ENCODE data around the gene CDC14B. TPM values are rescaled to one million over a fixed set of nuclear protein-coding genes. Genes with fewer than 3 reads are reported as not detected.

The CDC14B gene
- total and polyA plus RNA-seq, 2 of the 4 experiments (the other 2 are of a cell fraction) = 9.7 to 26.3 TPM

- H2BK15ac ChIP-seq (ENCODE audit: low read depth, low read length) = no peak overlapping the region
- no peak overlapping the region for H4K5ac ChIP-seq (ENCODE audit: low read depth, low read length)
- no peak overlapping the region; a peak in 1 of 4 replicates for H4K8ac ChIP-seq (ENCODE audit: low read depth in 2 of 2, low read length in 2 of 2)
- no peak overlapping the region for H3K9ac ChIP-seq (ENCODE audit: low read depth, low read length)
- no peak overlapping the region for H2AFZ ChIP-seq (replicated peaks; ENCODE audit: low read length, poor library complexity)
- in situ Hi-C loops (cut with MboI; ENCODE audit: low sequenced_read_pairs) = no loop called here
- DNase-seq (no peak), ATAC-seq (ENCODE audit: low read depth) (no peak; the same call in 1 of the 2 replicates)
- no peak overlapping the region for H2BK120ac ChIP-seq (ENCODE audit: low read depth, low read length)
- dilution Hi-C loops (cut with HindIII; ENCODE audit: low sequenced_read_pairs, unreplicated experiment) = no loop called here
- H4K91ac ChIP-seq (ENCODE audit: insufficient read depth, low read depth, low read length) = no peak overlapping the region
- peaks cover 4% of the 10 kb centered on the region; the same call in 1 of the 2 replicates for H3K4me1 ChIP-seq (ENCODE audit: control insufficient read depth, insufficient read depth, low read length)
- no peak overlapping the region for H3K4me3 ChIP-seq (ENCODE audit: insufficient read depth, low read depth, low read length)
- no peaks in the 10 kb centered on the region for H3K27me3 ChIP-seq (ENCODE audit: control insufficient read depth, insufficient read depth, low read length)
- H3K14ac ChIP-seq (replicated peaks; ENCODE audit: low read depth, low read length) = no peak overlapping the region; the same call in 1 of the 2 replicates
- H3K23ac ChIP-seq (ENCODE audit: low read depth, low read length) = no peak overlapping the region
- H2AK9ac ChIP-seq (replicated peaks; ENCODE audit: low read depth, low read length, poor library complexity) = no peak overlapping the region
- intact Hi-C loops (cut with micrococcal nuclease) = no loop called here
- H3K56ac ChIP-seq (ENCODE audit: extremely low read depth, insufficient read depth, low read length) = no peak overlapping the region
- CTCF ChIA-PET = no interaction called here
- 80% methylated on average over 1 of the region's 8 CpGs; no CpG with 5 or more reads in 1 of the 2 experiments for WGBS, 2 experiments (ENCODE audit: extremely low coverage in 2 of 2, insufficient read length in 1 of 2)
- no peaks in the 10 kb centered on the region for H3K9me1 ChIP-seq (ENCODE audit: insufficient read depth, low read length)
- POLR2A ChIA-PET (ENCODE audit: unreplicated experiment) = no interaction called here
- peaks cover 17 to 37% of the 10 kb centered on the region in 2 experiments for H3K79me1 ChIP-seq (ENCODE audit: low read depth in 1 of 2, low read length in 2 of 2)
- H2BK20ac ChIP-seq (ENCODE audit: low read depth, low read length) = no peak overlapping the region
- peaks cover 5% of the 10 kb centered on the region; the same call in 1 of the 2 replicates for H4K20me1 ChIP-seq (ENCODE audit: insufficient read depth, low read length)
- no TSS peak for BruUV-seq (replicated peaks)
- H3K9me3 ChIP-seq (ENCODE audit: control insufficient read depth, insufficient read depth, low read length) = no peaks in the 10 kb centered on the region
- no peak overlapping the region for H2BK5ac ChIP-seq (ENCODE audit: low read depth, low read length, poor library complexity, severe bottlenecking)
- H3K36me3 ChIP-seq (ENCODE audit: control insufficient read depth, insufficient read depth, low read length) = no peaks in the 10 kb centered on the region
- no peak overlapping the region for H3K4ac ChIP-seq (ENCODE audit: low read depth, low read length)
- H3K4me2 ChIP-seq (ENCODE audit: low read depth, low read length) = peak overlapping the region; percentile 30
- no peak overlapping the region for H3K18ac ChIP-seq (ENCODE audit: low read depth, low read length)
- H2AK5ac ChIP-seq (ENCODE audit: low read depth, low read length) = no peak overlapping the region
- TF ChIP-seq NFE2L2 (IDR thresholded peaks at IDR 0.05; ENCODE audit: low read depth, low read length) (no peak), SMC3 (IDR thresholded peaks at IDR 0.05; ENCODE audit: low read depth, low read length) (no peak), RFX5 (IDR thresholded peaks at IDR 0.05; ENCODE audit: low read depth, low read length) (no peak), USF2 (IDR thresholded peaks at IDR 0.05; ENCODE audit: low read depth, low read length) (no peak), RCOR1 (IDR thresholded peaks at IDR 0.05; ENCODE audit: insufficient replicate concordance, low read length) (no peak), CHD1 (IDR thresholded peaks at IDR 0.05; ENCODE audit: low read depth, low read length) (no peak), ELK1 (IDR thresholded peaks at IDR 0.05; ENCODE audit: borderline replicate concordance, low read depth, low read length) (no peak), CEBPB (IDR thresholded peaks at IDR 0.05; ENCODE audit: low read depth, low read length) (peak; percentile 59)
- no peak overlapping the region for H3K27ac ChIP-seq (ENCODE audit: insufficient read depth, low read length)
Measured at GRCh38 chr9:96574931-96575351, 44.7 kb downstream of the CDC14B start.

Measured in IMR-90 (cell line).